NT2/D1 (cell line): ENCODE measurements around the gene DBF4B.
"Not testable (repeated sequence)": the region's sequence is repeated elsewhere in the genome, so short reads cannot be mapped to it uniquely, and the experiment has no call there.

ENCODE experiments used
- DNase-seq: peaks from one replicate; pipeline ENCODE4 v3.0.0-alpha.2; 2011; ENCODE audit warnings: low read depth, low spot score
- H3K27me3 ChIP-seq: 2 replicates; pipeline ENCODE4 v1.6.0; 2011; ENCODE audit warnings: mild to moderate bottlenecking; ENCODE audit not compliant: insufficient read length, insufficient read depth
- H3K36me3 ChIP-seq: 2 replicates; pipeline ENCODE4 v1.6.1; 2011; ENCODE audit warnings: mild to moderate bottlenecking, low read length, mixed read lengths; ENCODE audit not compliant: insufficient read depth, insufficient read length
- H3K4me1 ChIP-seq: 2 replicates; pipeline ENCODE4 v1.5.1; 2011; ENCODE audit not compliant: insufficient read depth, insufficient read length
- H3K4me3 ChIP-seq: 2 replicates; pipeline ENCODE4 v1.5.1; 2011; ENCODE audit warnings: low read depth; ENCODE audit not compliant: insufficient read length
- H3K9ac ChIP-seq: 2 replicates; pipeline ENCODE4 v1.6.0; 2011; ENCODE audit warnings: low read depth; ENCODE audit not compliant: insufficient read length
- H3K9me3 ChIP-seq: 2 replicates; pipeline ENCODE4 v1.5.1; 2011; ENCODE audit warnings: mild to moderate bottlenecking, low read length; ENCODE audit not compliant: insufficient read depth
- SUZ12 ChIP-seq: IDR thresholded peaks from 2 replicates; pipeline ENCODE4 v1.6.1; 2011; ENCODE audit not compliant: insufficient read length, insufficient read depth; ENCODE audit errors: extremely low read depth
- YY1 ChIP-seq: IDR thresholded peaks from 2 replicates; pipeline ENCODE4 v1.6.1; 2011; ENCODE audit not compliant: insufficient read length, insufficient read depth
- ZNF274 ChIP-seq: IDR thresholded peaks from 2 replicates; pipeline ENCODE4 v1.6.1; 2011; ENCODE audit warnings: mild to moderate bottlenecking, low read depth, low read length

Gene DBF4B

GRCh38 chr17:44677136-44677535 lies 31.3 kb upstream of the DBF4B start:
- Histone ChIP-seq H3K27me3 (no peaks in the 10 kb centered on the region), H3K36me3 (peaks cover 69% of the 10 kb centered on the region), H3K4me1 (no peaks in the 10 kb centered on the region), H3K9me3 (no peaks in the 10 kb centered on the region), H3K4me3 (no peak overlapping the region), H3K9ac (no peak overlapping the region)
- TF ChIP-seq YY1: no peak
- no peak for TF ChIP-seq ZNF274
- no peak for TF ChIP-seq SUZ12
- DNase-seq: no peak

GRCh38 chr17:44683303-44683702 lies 25.2 kb upstream of the DBF4B start:
- peaks cover 79% of the 10 kb centered on the region for H3K36me3 ChIP-seq
- not testable (repeated sequence) for H3K27me3 ChIP-seq, H3K4me1 ChIP-seq, H3K9me3 ChIP-seq, H3K9ac ChIP-seq, DNase-seq, H3K4me3 ChIP-seq

DNA sequence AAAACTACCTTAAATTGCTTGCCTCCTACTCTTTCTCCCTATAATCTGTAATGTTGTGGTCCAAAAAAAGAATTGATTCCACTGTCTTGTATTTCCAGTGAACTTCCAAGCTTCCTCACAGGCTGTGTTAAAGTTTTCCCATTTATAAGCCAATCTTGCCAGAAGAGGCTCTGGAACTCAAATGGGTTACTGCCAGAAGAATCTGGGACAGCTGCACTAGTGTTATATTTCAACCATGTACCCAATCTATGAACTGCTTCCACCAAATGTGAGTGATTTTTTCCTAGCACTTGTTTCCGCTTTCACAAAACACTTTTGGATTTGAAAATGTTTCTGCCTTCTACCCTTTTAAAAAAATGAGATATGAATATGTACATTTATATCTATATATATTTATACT lies 20.7 kb upstream of the DBF4B start:
- H3K4me3 ChIP-seq: no peak overlapping the region
- TF ChIP-seq YY1: no peak
- no peak for TF ChIP-seq SUZ12
- H3K9ac ChIP-seq: no peak overlapping the region
- no peaks in the 10 kb centered on the region for H3K4me1 ChIP-seq
- H3K27me3 ChIP-seq: no peaks in the 10 kb centered on the region
- no peak for DNase-seq
- no peaks in the 10 kb centered on the region for H3K9me3 ChIP-seq
- peaks cover 46% of the 10 kb centered on the region for H3K36me3 ChIP-seq

DNA sequence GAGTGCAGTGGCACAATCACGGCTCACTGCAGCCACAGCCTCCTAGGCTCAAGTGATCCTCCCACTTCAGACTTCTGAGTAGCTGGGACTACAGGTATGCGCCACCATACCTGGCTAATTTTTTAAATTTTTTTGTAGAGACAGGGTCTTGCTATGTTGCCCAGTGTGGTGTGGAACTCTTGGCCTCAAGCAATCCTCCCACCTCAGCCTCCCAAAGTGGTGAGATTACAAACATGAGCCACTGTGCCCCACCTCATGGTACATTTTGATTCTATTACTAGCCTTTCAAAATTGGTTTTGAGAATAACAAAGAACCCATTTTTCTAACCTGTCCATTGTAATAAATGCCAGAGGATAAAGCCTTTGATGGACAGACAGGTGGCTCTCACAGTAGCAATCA lies 20.3 kb upstream of the DBF4B start:
- no peaks in the 10 kb centered on the region for H3K27me3 ChIP-seq
- TF ChIP-seq YY1: no peak
- no peak for TF ChIP-seq ZNF274
- TF ChIP-seq SUZ12: no peak
- H3K4me1 ChIP-seq: no peaks in the 10 kb centered on the region
- no peak for DNase-seq
- no peaks in the 10 kb centered on the region for H3K9me3 ChIP-seq
- no peak overlapping the region for H3K9ac ChIP-seq
- peaks cover 41% of the 10 kb centered on the region for H3K36me3 ChIP-seq
- H3K4me3 ChIP-seq: no peak overlapping the region

DNA sequence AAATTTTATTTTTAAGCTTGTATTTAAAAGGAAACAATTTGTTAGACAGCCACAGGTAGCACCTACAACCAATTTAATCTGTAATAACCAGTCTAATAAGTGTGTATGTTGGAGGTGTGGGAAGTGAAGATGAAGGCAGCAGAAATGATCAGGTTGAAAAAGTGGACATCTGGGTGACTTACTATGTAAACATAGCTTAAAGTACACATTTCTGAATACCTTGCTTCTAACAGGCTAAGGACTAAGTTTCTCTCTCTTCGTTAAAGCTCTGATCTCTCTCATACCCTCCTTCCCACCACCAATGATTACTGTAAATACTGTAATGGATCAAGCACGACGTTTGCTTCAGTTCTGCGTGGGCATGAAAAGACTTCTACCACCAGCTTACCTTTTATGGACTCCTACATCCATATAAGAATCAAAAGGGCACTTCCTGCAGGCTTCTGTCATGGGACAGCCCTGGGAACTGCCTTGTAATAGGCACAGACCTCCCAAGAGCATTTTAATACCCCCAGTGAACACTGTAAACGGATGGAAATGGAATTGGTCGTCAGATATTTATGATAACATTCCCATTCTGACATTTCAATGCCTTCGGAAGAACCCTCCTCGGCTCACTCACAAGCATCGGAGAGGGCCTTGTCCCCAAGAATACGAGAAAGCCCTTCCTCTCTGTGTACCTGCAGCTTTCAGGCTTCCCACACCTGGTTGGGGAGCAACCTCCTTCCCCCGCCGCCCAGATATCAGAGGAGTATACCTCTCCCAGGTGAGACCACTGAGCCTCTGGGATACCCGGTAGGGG lies 19.6 kb upstream of the DBF4B start:
- no peaks in the 10 kb centered on the region for H3K27me3 ChIP-seq
- no peaks in the 10 kb centered on the region for H3K4me1 ChIP-seq
- H3K4me3 ChIP-seq: peak overlapping the region; percentile 93
- no peaks in the 10 kb centered on the region for H3K9me3 ChIP-seq
- H3K36me3 ChIP-seq: peaks cover 35% of the 10 kb centered on the region
- peak overlapping the region; percentile 94 for H3K9ac ChIP-seq
- DNase-seq: no peak
- no peak for TF ChIP-seq ZNF274
- no peak for TF ChIP-seq YY1
- no peak for TF ChIP-seq SUZ12

GRCh38 chr17:44689477-44690217 lies 18.8 kb upstream of the DBF4B start, which contains the start of gene CCDC43:
CCDC43 (minus strand) TSS chr17:44689776; CDS start chr17:44689753, 23 bp downstream.
- no peaks in the 10 kb centered on the region for H3K9me3 ChIP-seq
- H3K27me3 ChIP-seq: no peaks in the 10 kb centered on the region
- TF ChIP-seq ZNF274 (no peak), YY1 (peak; percentile 95)
- no peaks in the 10 kb centered on the region for H3K4me1 ChIP-seq
- DNase-seq: peak; percentile 89
- peaks cover 29% of the 10 kb centered on the region for H3K36me3 ChIP-seq
- peak within 1 kb of the TSS; percentile 93 for H3K4me3 ChIP-seq
- H3K9ac ChIP-seq: peak within 1 kb of the TSS; percentile 94

DNA sequence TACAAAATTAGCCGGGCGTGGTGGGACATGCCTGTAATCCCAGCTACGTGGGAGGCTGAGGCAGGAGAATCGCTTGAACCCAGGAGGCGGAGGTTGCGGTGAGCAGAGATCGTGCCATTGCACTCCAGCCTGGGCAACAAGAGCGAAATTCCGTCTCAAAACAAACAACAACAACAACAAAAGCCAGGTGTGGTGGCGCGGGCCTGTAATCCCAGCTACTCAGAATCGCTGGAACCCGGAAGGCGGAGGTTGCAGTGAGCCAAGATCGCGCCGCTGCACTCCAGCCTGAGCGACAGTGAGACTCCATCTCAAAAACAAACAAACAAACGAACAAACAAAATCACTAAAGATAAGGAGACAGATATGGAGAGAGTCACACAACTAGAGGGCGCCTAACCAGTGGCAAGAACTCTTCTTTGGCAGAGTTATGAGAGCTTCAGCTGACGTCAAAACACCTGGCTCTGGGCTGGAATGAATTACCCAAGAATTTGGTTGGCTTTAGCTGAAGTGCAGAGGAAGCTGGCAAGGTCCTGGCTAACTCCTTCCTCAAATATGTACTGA lies 17.6 kb upstream of the DBF4B start:
- not testable (repeated sequence) for DNase-seq, H3K9ac ChIP-seq, H3K27me3 ChIP-seq, H3K4me3 ChIP-seq, H3K4me1 ChIP-seq, H3K9me3 ChIP-seq
- H3K36me3 ChIP-seq: peaks cover 20% of the 10 kb centered on the region

GRCh38 chr17:44693609-44694008 lies 14.9 kb upstream of the DBF4B start:
- Histone ChIP-seq H3K9me3 (no peaks in the 10 kb centered on the region), H3K9ac (no peak overlapping the region), H3K27me3 (no peaks in the 10 kb centered on the region), H3K4me3 (no peak overlapping the region), H3K36me3 (no peaks in the 10 kb centered on the region), H3K4me1 (no peaks in the 10 kb centered on the region)
- no peak for DNase-seq
- TF ChIP-seq ZNF274: no peak
- no peak for TF ChIP-seq YY1
- TF ChIP-seq SUZ12: no peak

DNA sequence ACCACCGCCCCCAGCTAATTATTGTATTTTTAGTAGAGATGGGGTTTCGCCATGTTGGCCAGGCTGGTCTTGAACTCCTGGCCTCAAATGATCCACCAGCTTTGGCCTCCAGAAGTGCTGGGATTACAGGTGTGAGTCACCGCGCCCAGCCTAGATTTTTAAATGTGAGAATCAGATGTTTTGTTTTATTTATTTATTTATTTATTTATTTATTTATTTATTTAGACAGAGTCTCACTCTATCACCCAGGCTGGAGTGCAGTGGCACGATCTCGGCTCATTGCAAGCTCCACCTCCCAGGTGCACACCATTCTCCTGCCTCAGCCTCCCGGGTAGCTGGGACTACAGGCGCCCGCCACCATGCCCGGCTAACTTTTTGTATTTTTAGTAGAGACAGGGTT lies 8.2 kb upstream of the DBF4B start:
- not testable (repeated sequence) for H3K9ac ChIP-seq, H3K9me3 ChIP-seq, H3K4me1 ChIP-seq, H3K36me3 ChIP-seq, DNase-seq, H3K27me3 ChIP-seq, H3K4me3 ChIP-seq
